DMS 273 (cell line): ENCODE measurements around the gene SPACA5B.
"Not testable (repeated sequence)": the region's sequence is repeated elsewhere in the genome, so short reads cannot be mapped to it uniquely, and the experiment has no call there.

Experiments used
- DNase-seq: peaks from one replicate; lab custom pipeline; 2025; ENCODE audit not compliant: unreplicated experiment; lab: John Stamatoyannopoulos, UW

Gene SPACA5B

DNA sequence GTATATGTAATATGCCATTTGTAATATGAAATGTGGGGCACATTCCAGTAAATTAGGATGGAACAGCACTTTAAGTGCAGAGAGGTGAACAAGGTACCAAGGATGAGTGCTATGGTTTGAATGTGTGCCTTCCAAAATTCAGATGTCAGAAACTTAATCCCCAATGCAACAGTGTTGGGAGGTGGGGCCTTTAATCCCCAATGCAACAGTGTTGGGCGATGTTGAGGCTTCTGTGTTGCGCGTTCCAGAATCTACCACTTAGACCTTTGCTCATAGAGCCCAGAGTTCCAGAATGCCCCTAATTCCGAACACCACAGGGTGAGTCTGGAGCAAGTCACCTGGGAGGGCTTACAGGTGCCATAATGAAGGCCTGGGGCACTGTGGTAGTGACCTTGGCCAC lies at the start of gene SPACA5B:
Gene SPACA5B, plus strand, starts transcription at position 301 of the 400 bp plus-strand sequence. Its CDS starts 62 bp downstream, at position 363.
- not testable (repeated sequence) for DNase-seq

GRCh38 chrX:48083212-48083611 lies 47.2 kb upstream of the SPACA5B start:
- DNase-seq = peak; percentile 74

DNA sequence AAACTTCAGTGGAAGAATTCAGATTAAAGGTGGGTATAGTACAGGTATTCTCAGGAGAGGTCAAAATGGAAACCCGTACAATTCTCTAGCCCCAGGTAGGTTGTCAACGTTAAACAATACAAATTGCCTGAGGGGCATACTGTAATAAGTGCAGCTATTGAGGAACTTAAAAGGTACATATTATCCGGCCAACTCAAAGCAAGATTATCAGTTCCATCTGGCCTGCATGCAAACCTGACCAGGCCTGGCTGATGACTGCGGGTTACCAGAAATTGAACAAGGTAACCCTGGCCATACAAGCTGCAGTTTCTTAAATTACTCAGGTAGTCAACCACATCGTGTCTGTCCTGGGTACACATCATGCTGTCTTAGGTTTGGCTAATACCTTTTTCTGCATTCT lies 46.7 kb upstream of the SPACA5B start:
- DNase-seq = no peak

DNA sequence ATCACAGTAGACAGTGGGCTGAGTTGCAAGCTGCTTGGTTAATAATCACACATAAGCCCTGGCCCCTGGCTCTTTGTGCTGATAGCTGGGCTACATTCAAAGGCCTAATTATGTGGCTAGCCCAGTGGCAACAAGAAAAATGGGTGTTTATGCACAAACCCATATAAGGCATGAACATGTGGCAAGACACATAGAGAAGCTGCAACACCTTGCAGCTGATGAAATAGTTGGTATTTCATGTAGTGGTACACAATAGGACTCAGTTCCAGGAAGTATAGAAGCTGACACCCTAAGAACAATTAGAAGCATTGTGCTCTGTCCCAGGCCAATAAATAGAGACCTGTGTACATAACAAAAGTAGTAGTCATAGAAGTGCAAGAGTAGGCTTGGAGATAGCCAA lies 44.3 kb upstream of the SPACA5B start:
- DNase-seq = no peak

GRCh38 chrX:48090123-48090522 lies 40.3 kb upstream of the SPACA5B start:
- peak; percentile 6 for DNase-seq

GRCh38 chrX:48092558-48092957 lies 37.9 kb upstream of the SPACA5B start:
- peak; percentile 36 for DNase-seq

DNA sequence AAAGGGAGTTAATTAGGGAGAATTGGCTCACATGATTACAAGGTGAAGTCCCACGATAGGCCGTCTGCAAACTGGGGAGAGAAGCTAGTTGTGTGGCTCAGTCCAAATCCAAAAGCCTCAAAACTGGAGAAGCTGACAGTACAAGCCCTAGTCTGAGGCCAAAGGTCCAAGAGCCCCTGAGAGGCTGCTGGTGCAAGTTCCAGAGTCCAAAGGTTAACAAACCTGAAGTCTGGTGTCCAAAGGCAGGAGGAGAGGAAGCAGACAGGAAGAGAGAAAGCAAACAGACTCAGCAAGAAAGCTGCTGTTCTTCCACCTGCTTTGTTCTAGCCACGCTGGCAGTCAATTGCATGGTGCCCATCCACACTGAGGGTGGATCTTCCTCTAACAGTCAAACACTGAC lies 29.0 kb upstream of the SPACA5B start:
- DNase-seq = no peak

GRCh38 chrX:48102874-48103374 lies 27.5 kb upstream of the SPACA5B start:
- no peak for DNase-seq

GRCh38 chrX:48107717-48108116 lies 22.7 kb upstream of the SPACA5B start:
- no peak for DNase-seq

DNA sequence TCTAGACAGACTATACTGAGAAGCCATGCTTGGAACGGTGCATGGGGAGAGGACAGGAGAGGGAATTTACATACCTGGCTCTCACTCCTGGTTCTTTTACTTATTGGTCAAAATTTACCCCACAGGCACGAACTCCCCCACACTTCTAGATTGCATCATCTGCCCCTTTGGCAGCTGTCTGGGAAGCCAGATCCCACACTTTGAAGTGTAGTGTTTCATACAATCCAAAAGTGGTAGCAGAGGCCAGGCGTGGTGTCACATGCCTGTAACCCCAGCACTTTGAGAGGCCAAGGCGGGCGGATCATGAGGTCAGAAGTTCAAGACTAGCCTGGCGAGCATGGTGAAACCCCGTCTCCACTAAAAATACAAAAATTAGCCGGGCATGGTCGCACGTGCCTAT lies 5.1 kb upstream of the SPACA5B start:
- not testable (repeated sequence) for DNase-seq

DNA sequence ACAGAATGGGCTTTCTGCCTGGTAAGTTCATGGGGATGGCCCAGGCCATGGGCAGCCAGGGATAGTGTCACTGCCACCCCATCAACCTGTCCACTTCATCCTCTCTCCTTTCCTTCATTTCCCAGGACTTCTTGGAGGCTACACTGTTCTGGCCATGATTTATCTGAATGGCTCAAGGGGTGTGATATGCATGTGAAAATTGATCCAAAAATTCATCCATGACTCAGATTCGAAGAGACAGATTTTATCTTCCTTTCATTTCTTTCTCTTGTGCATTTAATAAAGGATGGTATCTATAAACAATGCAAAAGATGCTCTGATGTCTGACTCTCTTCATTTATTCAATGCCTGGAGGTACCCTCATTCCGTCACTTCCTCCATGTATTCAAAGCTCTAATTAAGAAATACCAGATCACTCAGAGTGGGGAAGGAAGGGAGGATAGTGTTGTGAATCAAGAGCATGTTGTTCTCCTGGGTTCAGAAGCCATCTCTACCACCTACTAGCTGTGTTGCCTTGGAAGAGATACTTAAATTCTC lies 1.9 kb downstream of the SPACA5B start:
- DNase-seq = not testable (repeated sequence)

- not testable (repeated sequence) for DNase-seq
These were observed 8.7 kb downstream of the SPACA5B start for GRCh38 chrX:48139076-48139475.

DNA sequence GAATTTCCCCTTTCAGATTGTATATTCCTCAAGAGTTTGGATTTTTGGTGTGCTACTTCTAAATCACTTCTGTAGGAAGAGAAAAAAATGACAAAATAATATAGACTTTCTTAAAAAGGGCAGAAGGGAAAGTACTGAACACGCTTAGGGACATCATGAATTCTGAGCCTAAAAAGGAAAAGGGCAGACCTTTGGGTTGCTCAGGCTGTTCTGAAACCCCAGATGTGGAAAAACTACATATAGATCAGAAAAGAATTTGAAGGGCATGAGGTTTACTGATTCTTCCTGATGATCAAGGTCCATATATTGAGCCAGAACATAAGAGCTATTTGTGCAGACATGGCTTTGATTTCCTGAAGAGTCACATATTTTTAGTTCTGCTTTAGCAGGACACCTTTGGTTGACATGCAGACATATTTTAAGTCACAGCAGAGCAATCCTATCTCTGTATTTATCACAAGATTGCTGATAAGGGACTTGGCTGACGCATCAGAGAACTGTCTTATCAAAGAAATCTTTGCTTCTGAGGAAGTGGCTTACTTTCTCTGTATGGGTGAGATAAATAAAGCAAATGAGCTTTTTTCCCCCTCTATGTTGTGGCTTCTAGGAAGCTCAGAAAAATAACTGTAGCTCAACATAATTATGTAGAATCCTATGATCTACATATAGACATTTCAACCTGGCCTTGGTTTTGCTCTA lies 11.5 kb downstream of the SPACA5B start:
- not testable (repeated sequence) for DNase-seq

DNA sequence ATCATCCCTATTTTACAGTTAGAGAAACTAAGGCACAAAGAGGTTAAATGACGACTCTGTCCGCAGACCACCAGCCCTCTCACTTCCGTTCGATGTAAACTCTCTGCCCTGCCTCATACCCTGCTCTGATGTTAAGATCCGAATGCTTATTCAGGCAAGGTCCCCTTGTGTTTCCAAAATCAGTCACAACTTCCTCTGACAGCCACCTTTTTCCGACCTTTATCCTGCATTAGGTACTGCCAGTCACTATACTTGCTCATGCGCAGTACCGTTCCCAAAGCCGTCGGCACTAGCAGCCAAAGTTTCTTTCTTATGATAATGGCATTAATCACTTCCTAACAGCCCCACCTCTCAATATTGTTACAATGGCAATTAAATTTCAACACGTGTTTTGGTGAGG lies 12.3 kb downstream of the SPACA5B start:
- not testable (repeated sequence) for DNase-seq

GRCh38 chrX:48153769-48154168 lies 23.3 kb downstream of the SPACA5B start:
- no peak for DNase-seq

DNA sequence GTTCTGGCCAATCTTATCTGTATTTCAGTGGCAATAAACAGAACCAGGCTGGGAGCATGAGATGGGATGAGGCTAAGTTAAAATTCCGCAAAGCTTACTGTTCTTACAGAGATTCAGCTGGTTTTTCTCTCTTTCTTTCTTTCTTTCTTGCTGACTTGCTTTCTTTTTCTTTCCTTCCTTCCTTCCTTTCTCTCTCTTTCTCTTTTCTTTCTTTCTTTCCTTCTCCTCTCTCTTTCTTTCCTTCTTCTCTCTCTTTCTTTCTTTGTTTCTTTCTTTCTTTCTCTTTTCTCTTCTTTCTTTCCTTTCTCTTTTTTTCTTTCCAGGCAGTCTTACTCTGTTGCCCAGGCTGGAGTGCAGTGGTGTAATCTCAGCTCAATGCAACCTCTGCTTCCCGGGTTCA lies 24.4 kb downstream of the SPACA5B start:
- DNase-seq = no peak

- DNase-seq = no peak
These were observed 25.6 kb downstream of the SPACA5B start for GRCh38 chrX:48156014-48156413.

DNA sequence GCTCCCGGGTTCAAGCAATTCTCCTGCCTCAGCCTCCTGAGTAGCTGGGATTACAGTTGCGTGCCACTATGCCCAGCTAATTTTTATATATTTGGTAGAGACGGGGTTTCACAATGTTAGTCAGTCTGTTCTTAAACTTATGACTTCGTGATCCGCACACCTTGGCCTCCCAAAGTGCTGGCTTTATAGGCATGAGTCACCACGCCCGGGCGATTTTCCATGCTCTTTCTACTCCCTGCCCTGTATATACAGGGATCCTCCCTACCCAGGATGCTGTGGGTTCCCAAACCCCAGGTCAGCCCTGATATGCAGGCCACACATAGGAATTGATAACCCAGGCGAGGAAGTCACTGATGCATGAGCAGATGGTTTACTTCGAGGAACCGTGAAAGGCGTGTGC lies 34.8 kb downstream of the SPACA5B start:
- no peak for DNase-seq

DNA sequence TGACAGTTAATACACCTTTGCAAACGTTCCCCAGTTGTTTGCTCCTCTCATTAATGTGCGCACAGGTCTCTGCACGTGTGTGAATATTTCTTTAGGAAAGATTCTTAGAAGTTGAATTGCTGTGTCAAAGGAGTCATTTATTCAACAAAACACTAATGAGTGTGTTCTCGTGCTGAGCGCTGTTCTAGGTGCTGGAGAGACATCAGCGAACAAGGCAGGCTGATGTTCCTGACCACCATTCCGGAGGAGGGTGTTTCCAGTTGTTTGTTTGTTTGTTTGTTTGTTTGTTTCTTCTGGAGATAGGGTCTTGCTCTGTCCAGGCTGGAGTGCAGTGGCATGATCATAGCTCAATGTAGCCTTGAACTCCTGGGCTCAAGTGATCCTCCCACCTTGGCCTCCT lies 35.9 kb downstream of the SPACA5B start:
- not testable (repeated sequence) for DNase-seq

GRCh38 chrX:48179691-48180090 lies 49.3 kb downstream of the SPACA5B start:
- no peak for DNase-seq

DNA sequence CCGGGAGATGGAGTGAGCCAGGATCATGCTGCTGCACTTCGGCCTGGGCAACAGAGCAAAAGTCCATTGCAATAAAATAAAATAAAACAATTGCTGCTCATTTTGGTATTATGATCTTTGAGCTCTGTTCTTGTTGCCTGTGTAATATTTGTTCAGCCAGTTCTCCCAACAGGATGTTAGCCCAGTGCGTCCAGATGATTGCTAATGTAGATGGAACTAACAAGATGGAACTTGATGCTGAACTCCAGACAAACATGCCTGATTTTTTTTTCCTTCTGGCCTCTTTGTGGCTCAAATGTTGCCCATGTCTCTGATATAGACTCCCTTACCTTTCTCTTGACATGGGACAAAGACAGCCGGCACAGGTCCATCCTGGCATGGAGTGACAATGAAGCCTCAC lies 50.4 kb downstream of the SPACA5B start:
- DNase-seq = no peak

DNA sequence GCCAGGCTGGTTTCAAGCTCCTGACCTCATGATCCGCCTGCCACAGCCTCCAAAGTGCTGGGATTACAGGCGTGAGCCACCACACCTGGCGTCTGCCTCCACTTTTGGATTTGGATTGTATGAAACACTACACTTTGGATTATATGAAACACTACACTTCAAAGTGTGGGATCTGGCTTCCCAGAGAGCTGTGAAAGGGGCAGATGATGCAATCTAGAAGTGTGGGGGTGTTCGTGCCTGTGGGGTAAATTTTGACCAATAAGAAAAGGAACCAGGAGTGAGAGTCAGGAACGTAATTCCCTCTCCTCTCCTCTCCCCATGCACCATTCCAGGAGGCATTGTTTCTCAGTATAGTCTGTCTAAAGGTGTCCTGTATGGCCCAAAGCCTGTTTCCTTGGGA lies 51.5 kb downstream of the SPACA5B start:
- DNase-seq = not testable (repeated sequence)
